LNCaP clone FGC (cell line): ENCODE data around the gene SLC30A2.

Experiments
- DNase-seq: peaks from one replicate; pipeline ENCODE4 v3.0.0-alpha.2; 2011; ENCODE audit warnings: low read depth
- H3K4me3 ChIP-seq: 2 replicates; pipeline ENCODE4 v1.5.1; 2011; ENCODE audit warnings: mild to moderate bottlenecking, low read depth, low read length, control low read depth
- CTCF ChIP-seq: IDR thresholded peaks from 2 replicates; pipeline ENCODE4 v1.5.1; 2012; ENCODE audit warnings: mild to moderate bottlenecking; ENCODE audit not compliant: control insufficient read depth, insufficient read depth; ENCODE audit errors: extremely low read depth

The SLC30A2 gene

GRCh38 chr1:26023826-26024225 lies 22.1 kb downstream of the SLC30A2 start:
- no peak for DNase-seq
- no peak for TF ChIP-seq CTCF
- H3K4me3 ChIP-seq = no peak overlapping the region

GRCh38 chr1:26023009-26023408 lies 22.9 kb downstream of the SLC30A2 start:
- TF ChIP-seq CTCF = no peak
- DNase-seq = no peak
- H3K4me3 ChIP-seq = no peak overlapping the region

GRCh38 chr1:26022404-26022779 lies 23.5 kb downstream of the SLC30A2 start:
- no peak for TF ChIP-seq CTCF
- DNase-seq = no peak
- H3K4me3 ChIP-seq = no peak overlapping the region

- no peak within 1 kb of the TSS for H3K4me3 ChIP-seq
- TF ChIP-seq CTCF = no peak
- no peak for DNase-seq
These were observed 24.1 kb downstream of the SLC30A2 start, which contains the start of gene EXTL1 for GRCh38 chr1:26021647-26022403. EXTL1 (plus strand) TSS chr1:26021775; CDS start chr1:26022647, 872 bp downstream.

GRCh38 chr1:26020941-26021646 lies 24.8 kb downstream of the SLC30A2 start:
- no peak for TF ChIP-seq CTCF
- no peak for DNase-seq

GRCh38 chr1:26020330-26020768 lies 25.6 kb downstream of the SLC30A2 start:
- no peak overlapping the region for H3K4me3 ChIP-seq

More at GRCh38 chr1:26020941-26021646, 24.8 kb downstream of the SLC30A2 start:
- no peak overlapping the region for H3K4me3 ChIP-seq

More at GRCh38 chr1:26020330-26020768, 25.6 kb downstream of the SLC30A2 start:
- TF ChIP-seq CTCF = no peak
- DNase-seq = no peak
